HG03521 (cell line): ENCODE measurements around the gene MORC4.

Experiments
- ATAC-seq: cut with Tn5 transposase; IDR thresholded peaks from one replicate; pipeline ENCODE4 v1.9.1; 2021; ENCODE audit warnings: mild to moderate bottlenecking, moderate library complexity; ENCODE audit not compliant: unreplicated experiment

MORC4 gene

DNA sequence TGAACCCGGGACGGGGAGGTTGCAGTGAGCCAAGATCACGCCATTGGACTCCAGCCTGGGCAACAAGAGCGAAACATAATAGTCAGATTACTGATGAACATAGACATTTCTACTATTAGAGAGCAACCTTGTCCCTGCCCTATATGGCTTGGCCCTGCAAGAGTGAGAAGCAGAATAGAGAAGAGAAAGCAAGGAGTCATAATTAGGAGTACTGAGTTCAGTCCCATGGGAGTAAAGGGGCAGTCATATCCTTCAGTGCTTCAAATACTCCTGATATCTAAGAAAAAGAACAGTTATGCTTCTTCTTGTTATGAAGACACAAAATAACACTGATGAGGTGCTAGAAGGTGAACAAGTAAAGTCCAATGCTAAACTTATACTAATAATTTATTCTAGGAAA, 46.0 kb downstream of the MORC4 start:
- ATAC-seq: no peak

GRCh38 chrX:106952988-106953387, 47.0 kb downstream of the MORC4 start:
- ATAC-seq: no peak

GRCh38 chrX:106952538-106952937, 47.5 kb downstream of the MORC4 start:
- no peak for ATAC-seq

- ATAC-seq: no peak
These were observed 47.9 kb downstream of the MORC4 start for GRCh38 chrX:106952089-106952488.

- no peak for ATAC-seq
These were observed 48.8 kb downstream of the MORC4 start for GRCh38 chrX:106951230-106951629.

GRCh38 chrX:106950381-106950780, 49.6 kb downstream of the MORC4 start:
- ATAC-seq: no peak

- ATAC-seq: no peak
These were observed 50.6 kb downstream of the MORC4 start for GRCh38 chrX:106949366-106949765.

DNA sequence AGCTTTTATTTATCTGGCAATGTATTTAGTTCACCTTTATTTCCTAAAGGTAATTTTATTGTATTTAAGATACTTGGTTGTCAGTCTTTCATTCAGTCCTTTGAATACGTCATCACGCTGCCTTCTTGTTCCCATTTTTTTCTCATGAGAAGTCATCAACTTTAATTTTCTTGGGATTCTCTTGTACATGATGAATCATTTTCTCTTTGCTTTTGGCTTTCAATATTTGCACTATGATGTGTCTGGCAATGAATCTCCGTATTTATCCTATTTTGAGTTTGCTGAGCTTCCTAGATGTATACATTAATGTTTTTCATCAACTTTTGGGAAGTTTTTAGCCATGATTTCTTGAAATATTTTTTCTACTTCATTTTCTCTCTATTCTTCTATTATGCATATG, 51.4 kb downstream of the MORC4 start:
- ATAC-seq: no peak

DNA sequence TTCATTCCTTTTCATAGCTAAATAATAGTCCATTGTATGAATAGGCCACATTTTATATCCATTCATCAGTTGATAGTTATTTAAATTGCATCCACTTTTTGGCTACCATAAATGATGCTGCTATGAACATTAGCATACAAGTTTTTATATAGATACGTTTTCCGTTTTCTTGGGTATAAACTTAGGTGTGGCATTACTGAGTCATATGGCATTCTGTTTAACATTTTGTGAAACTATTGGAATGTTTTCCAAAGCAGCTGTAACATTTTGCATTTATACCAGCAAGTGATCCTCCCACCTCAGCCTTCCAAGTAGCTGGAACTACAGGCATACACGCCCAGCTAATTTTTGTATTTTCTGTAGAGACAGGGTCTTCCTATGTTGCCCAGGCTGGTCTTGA, 53.5 kb downstream of the MORC4 start:
- ATAC-seq: no peak

- ATAC-seq: no peak
These were observed 59.9 kb downstream of the MORC4 start for GRCh38 chrX:106940068-106940467.

- ATAC-seq: no peak
These were observed 60.4 kb downstream of the MORC4 start for GRCh38 chrX:106939566-106939965.

DNA sequence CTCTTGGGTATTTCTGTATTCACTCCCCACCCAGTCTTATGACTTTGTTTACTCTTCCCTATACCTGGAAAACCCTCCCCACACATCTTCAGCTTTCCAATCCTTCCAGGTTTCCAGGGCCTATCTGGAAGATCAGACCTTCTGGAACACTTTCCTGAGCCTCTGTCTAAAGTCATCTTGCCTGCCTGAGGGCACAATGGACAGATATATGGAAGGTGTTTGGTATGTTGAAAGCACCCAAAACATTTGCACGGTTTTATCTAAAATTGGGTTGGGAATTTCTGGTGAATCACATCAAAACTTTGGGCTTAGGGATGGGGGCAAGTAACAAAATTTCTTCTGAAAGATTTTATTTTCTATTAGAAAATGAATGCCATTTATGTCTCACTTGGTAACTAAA, 63.8 kb downstream of the MORC4 start:
- no peak for ATAC-seq

DNA sequence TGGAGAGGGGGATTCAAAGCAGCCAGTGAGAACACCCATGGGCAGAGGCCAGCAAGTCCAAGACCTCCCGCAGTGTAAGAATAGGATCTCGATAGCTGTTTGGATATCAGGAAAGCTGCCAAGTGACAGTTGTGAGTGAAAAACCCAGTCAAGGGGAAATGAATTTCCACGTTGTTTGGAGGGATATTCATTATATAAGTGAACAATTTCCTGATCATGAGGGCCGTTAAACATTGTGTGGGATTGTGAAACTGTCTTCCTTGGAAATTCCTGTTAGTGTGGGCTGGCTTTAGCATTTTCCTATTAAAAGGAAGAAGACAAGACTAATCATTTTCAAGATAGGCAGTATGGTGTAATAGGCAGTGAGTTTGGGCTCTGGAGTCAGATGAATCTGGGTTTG, 64.8 kb downstream of the MORC4 start:
- ATAC-seq: no peak

GRCh38 chrX:106933538-106933961, 66.5 kb downstream of the MORC4 start:
- ATAC-seq: no peak

DNA sequence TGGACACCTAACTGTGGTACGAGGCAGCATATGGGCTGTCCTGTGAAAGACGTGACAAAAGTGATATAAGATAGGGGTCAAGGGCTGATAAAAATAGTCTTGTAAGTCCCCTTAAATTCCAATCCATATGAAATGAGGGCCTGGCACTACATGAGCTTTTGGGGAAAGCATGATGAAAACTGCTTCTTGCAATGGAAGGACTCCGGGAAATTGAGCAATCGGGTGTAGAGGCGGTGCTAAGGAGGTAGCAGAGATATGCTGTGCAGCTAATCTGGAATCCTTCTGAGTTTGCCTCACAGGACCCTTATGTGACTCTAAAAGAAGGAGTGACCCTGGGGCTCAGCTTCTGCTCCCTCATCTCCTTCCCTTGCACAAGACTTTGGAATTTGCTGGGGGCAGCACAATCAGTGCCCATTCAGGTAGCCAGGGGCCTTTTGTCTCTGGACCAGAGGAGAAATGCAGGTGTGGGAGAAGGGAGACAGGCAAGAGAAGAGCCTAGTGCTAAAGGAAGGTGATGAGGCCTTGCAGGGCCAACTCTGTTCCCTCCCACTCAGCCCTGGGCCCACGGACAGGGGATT, 67.0 kb downstream of the MORC4 start:
- ATAC-seq: no peak

- no peak for ATAC-seq
These were observed 67.5 kb downstream of the MORC4 start for GRCh38 chrX:106932492-106932923.

GRCh38 chrX:106931831-106932491, 68.1 kb downstream of the MORC4 start:
- no peak for ATAC-seq

DNA sequence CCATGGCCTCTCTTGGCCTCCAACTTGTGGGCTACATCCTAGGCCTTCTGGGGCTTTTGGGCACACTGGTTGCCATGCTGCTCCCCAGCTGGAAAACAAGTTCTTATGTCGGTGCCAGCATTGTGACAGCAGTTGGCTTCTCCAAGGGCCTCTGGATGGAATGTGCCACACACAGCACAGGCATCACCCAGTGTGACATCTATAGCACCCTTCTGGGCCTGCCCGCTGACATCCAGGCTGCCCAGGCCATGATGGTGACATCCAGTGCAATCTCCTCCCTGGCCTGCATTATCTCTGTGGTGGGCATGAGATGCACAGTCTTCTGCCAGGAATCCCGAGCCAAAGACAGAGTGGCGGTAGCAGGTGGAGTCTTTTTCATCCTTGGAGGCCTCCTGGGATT, 71.8 kb downstream of the MORC4 start:
- ATAC-seq: no peak

- no peak for ATAC-seq
These were observed 72.3 kb downstream of the MORC4 start for GRCh38 chrX:106927700-106928099.

DNA sequence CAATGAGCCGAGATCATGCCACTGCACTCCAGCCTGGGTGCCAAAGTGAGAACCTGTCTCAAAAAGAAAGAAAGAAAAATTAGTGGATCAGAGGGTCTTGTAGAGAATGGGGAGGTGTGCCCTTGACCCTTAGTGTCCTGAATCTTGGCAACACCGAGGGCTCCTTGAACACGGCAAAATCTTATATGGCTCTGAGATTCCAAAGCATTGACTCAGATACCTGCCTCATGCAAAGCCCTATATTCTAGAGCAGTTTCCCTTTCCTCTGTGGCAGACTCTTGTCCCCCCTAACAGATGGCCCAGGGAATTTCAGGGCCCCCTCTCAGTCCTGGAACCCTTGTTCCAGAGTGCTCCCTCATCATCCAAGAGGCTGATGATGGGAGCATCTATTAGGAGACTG, 73.0 kb downstream of the MORC4 start:
- no peak for ATAC-seq

- no peak for ATAC-seq
These were observed 78.4 kb downstream of the MORC4 start for GRCh38 chrX:106921637-106922036.

DNA sequence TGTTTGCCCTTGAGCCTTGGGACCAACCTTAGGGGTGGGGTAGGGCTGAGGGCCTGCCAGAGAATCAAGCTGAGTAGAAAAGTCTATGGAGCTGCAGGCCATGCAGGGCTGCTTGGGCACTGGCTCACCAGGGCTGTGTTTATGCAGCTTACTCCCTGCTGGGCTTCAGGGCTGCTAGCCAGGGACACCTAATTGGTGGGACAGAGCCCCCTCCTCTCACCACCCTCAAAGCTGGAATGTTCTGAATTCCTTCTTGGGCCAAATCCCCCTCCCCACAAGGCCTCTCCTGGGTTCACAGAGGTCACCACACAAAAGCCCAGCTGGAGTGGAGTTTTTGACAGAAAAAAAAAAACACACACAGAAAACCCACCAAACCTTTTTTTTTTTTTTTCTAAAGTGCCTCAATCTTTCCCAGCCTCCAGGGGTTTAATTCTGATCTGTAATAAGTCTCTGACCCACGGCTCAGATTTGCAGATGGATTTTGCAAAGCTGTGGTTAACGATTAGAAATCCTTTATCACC, 80.0 kb downstream of the MORC4 start, which contains the start of gene CLDN2:
TSS of gene CLDN2 (plus strand) at position 471 of the 521 bp plus-strand sequence. CDS start 7,827 bp downstream, outside the sequence.
- no peak for ATAC-seq
